ENCODE measurements around the gene PACRG.

DNA sequence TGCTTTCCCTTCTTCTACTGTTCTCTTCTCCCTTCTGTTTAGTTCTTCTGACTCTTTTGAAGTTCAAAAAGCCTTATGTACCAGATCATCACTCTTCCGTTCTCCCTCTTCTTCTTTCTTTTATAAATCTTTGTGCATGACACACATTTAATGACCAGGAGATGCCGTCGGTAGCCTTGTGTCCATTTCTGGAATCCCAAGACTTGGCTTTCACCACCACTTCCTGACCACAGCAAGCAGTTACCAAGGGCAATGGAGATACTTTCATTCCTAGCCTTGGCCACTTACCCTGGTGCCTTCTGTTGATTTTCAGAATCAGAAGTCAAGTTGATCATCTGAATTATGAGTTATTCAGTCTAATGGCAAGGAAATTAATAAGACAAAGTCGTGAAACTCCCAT, 418.3 kb downstream of the PACRG start:
- TF ChIP-seq POLR2AphosphoS5 (IDR thresholded peaks at IDR 0.05; ENCODE audit: low read length), result no peak
- no peak for TF ChIP-seq EZH2 (IDR thresholded peaks at IDR 0.05; ENCODE audit: borderline replicate concordance, control insufficient read depth, low read depth, low read length)
- no peak for TF ChIP-seq TARDBP (IDR thresholded peaks at IDR 0.05; ENCODE audit: borderline replicate concordance)
- TF ChIP-seq ASH2L (IDR thresholded peaks at IDR 0.05; ENCODE audit: borderline replicate concordance, low read depth), result no peak
- TF ChIP-seq NBN (IDR thresholded peaks at IDR 0.05), result no peak
- TF ChIP-seq, protein P1, sequence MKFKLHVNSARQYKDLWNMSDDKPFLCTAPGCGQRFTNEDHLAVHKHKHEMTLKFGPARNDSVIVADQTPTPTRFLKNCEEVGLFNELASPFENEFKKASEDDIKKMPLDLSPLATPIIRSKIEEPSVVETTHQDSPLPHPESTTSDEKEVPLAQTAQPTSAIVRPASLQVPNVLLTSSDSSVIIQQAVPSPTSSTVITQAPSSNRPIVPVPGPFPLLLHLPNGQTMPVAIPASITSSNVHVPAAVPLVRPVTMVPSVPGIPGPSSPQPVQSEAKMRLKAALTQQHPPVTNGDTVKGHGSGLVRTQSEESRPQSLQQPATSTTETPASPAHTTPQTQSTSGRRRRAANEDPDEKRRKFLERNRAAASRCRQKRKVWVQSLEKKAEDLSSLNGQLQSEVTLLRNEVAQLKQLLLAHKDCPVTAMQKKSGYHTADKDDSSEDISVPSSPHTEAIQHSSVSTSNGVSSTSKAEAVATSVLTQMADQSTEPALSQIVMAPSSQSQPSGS (IDR thresholded peaks at IDR 0.05; ENCODE audit: low read length), result no peak
- TF ChIP-seq ZNF274 (IDR thresholded peaks at IDR 0.05; ENCODE audit: insufficient read depth, insufficient read length), result no peak
- TF ChIP-seq, protein P2, sequence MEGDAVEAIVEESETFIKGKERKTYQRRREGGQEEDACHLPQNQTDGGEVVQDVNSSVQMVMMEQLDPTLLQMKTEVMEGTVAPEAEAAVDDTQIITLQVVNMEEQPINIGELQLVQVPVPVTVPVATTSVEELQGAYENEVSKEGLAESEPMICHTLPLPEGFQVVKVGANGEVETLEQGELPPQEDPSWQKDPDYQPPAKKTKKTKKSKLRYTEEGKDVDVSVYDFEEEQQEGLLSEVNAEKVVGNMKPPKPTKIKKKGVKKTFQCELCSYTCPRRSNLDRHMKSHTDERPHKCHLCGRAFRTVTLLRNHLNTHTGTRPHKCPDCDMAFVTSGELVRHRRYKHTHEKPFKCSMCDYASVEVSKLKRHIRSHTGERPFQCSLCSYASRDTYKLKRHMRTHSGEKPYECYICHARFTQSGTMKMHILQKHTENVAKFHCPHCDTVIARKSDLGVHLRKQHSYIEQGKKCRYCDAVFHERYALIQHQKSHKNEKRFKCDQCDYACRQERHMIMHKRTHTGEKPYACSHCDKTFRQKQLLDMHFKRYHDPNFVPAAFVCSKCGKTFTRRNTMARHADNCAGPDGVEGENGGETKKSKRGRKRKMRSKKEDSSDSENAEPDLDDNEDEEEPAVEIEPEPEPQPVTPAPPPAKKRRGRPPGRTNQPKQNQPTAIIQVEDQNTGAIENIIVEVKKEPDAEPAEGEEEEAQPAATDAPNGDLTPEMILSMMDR (IDR thresholded peaks at IDR 0.05 in 2 of 3, conservative IDR thresholded peaks at IDR 0.05 in 1 of 3; ENCODE audit: control insufficient read depth in 2 of 3, extremely low read depth in 1 of 3, insufficient read depth in 1 of 3, low read depth in 3 of 3, low read length in 3 of 3), result no peak
